ENCODE measurements around the gene CRISP1.

Gene CRISP1

DNA sequence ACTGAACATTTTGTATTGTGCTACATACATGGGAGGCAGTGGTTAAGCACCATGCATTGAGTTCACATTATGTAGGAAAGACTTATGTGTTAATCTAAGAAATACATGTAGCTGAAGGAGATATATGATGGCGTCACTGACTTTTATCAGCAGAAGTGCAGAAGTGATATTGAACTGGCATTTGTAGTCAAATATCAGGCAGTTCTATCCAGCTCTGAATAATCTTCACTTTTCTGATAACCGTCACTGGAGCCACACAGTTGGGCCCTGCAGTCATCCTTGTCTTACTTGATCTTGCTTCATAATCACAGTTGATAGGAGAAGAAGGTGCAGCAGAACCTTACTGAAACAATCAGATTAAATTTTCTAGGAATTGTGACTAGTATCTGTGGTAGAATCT lies 26.4 kb downstream of the CRISP1 start:
- Histone ChIP-seq H3K4me3 (no peak overlapping the region), H3K27me3 (no peaks in the 10 kb centered on the region), H3K9me3 (no peaks in the 10 kb centered on the region), H3K27ac (no peak overlapping the region), H3K4me1 (no peaks in the 10 kb centered on the region), H3K36me3 (no peaks in the 10 kb centered on the region)
- intact Hi-C loops (cut with DNase I; ENCODE audit: low total_unique reads), result no loop called here
- TF ChIP-seq CTCF (IDR thresholded peaks at IDR 0.05), result no peak
- DNase-seq, result no peak

DNA sequence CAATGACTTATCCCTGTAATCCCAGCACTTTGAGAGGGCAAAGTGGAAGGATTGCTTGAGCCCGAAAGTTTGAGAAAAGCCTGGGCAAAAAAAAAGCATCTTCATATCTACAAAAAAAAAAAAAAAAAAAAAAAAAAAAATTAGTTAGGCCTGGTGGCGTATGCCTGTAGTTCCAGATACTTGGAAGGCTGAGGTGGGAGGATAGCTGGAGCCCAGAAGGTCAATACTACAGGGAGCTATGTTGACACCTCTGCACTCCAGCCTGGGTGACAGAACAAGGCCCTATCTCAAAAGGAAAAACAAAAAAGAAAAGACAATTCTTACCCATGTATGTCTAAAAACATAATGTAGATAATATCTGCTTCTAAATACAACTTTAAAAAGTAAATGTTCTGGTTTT lies 27.2 kb downstream of the CRISP1 start:
- no peak for DNase-seq
- Histone ChIP-seq H3K27ac (no peak overlapping the region), H3K4me3 (no peak overlapping the region), H3K9me3 (no peaks in the 10 kb centered on the region), H3K27me3 (no peaks in the 10 kb centered on the region), H3K36me3 (no peaks in the 10 kb centered on the region), H3K4me1 (no peaks in the 10 kb centered on the region)
- no peak for TF ChIP-seq CTCF (IDR thresholded peaks at IDR 0.05)
- intact Hi-C loops (cut with DNase I; ENCODE audit: low total_unique reads), result no loop called here

GRCh38 chr6:49835140-49835539 lies 31.2 kb downstream of the CRISP1 start:
- H3K9me3 ChIP-seq, result no peaks in the 10 kb centered on the region
- DNase-seq, result no peak
- H3K27ac ChIP-seq, result no peak overlapping the region
- no peaks in the 10 kb centered on the region for H3K36me3 ChIP-seq
- H3K27me3 ChIP-seq, result no peaks in the 10 kb centered on the region
- intact Hi-C loops (cut with DNase I; ENCODE audit: low total_unique reads), result no loop called here
- no peak for TF ChIP-seq CTCF (IDR thresholded peaks at IDR 0.05)
- H3K4me1 ChIP-seq, result no peaks in the 10 kb centered on the region
- H3K4me3 ChIP-seq, result no peak overlapping the region

GRCh38 chr6:49833386-49833785 lies 32.9 kb downstream of the CRISP1 start:
- Histone ChIP-seq H3K4me3 (no peak overlapping the region), H3K27ac (no peak overlapping the region), H3K4me1 (no peaks in the 10 kb centered on the region), H3K36me3 (no peaks in the 10 kb centered on the region), H3K9me3 (no peaks in the 10 kb centered on the region), H3K27me3 (no peaks in the 10 kb centered on the region)
- TF ChIP-seq CTCF (IDR thresholded peaks at IDR 0.05), result no peak
- intact Hi-C loops (cut with DNase I; ENCODE audit: low total_unique reads), result no loop called here
- no peak for DNase-seq

DNA sequence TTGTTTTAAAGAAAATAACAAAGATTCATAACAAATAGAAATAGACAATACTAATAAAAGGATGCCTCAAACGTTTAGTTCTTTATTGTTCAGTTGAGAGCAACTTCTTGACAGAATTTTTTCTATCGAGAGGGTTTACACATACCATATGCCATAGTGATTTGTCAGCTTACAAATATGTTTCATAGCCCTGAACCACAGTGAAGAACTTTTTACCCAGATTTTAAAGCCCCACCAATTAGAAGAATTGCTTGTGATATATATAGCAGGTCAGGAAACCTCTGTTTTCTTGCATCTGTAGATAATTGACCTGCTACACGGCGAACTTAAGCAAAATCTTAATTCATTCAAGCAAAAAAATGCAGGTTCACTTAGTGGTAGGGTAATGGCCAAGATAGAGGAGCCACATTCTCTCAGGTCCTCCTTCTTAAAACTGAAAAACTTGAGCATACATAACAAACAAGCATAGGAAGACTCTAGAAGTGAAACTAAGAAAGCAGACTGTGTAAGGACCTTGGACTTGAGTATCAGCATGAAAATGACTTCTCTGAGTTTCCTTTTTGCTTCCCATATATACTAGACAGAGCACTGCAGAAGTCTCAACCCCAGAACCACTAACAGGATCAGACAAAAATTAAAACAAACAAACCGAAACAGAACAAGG lies 39.5 kb downstream of the CRISP1 start:
- no peak for DNase-seq
- Histone ChIP-seq H3K4me1 (peaks cover 0 to 4% (median 0%) of the 10 kb centered on the region in 4 donors), H3K9me3 (no peaks in the 10 kb centered on the region), H3K36me3 (no peaks in the 10 kb centered on the region), H3K4me3 (no peak overlapping the region), H3K27me3 (no peaks in the 10 kb centered on the region), H3K27ac (no peak overlapping the region)
- no peak for TF ChIP-seq CTCF (IDR thresholded peaks at IDR 0.05)
- intact Hi-C loops (cut with DNase I; ENCODE audit: low total_unique reads), result no loop called here

GRCh38 chr6:49815166-49815565 lies 51.2 kb downstream of the CRISP1 start:
- H3K36me3 ChIP-seq, result no peaks in the 10 kb centered on the region
- no peaks in the 10 kb centered on the region for H3K27me3 ChIP-seq
- H3K4me3 ChIP-seq, result no peak overlapping the region
- no peak for TF ChIP-seq CTCF (IDR thresholded peaks at IDR 0.05)
- no peaks in the 10 kb centered on the region for H3K4me1 ChIP-seq
- no peak overlapping the region for H3K27ac ChIP-seq
- no peak for DNase-seq
- H3K9me3 ChIP-seq, result no peaks in the 10 kb centered on the region
- intact Hi-C loops (cut with DNase I; ENCODE audit: low total_unique reads), result no loop called here

Data from tibial artery (tissue), 4 donors.